ENCODE results near the gene INTS4.

The INTS4 gene

DNA sequence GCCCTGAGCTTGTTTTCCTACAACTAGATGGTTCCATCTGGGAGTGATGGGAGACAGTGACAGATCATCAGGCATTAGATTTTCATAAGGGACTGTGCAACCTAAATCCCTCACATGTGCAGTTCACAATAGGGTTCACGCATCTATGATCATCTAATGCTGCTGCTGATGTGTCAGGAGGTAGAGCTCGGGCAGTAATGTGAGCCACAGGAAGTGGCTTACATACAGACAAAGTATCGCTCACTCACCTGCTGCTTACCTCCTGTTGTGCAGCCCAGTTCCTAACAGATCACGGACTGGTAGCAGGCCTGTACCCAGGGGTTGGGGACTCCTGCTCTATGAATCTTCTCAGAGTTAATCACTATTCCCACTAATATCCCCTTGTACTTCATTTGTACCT lies 161.2 kb downstream of the INTS4 start:
- ChIA-PET CTCF (no interaction called here), POLR2A (interaction anchor here (1.1 kb wide), 1 partner anchor 162 kb away, joined by 3 read pairs; no protein-coding TSS in a partner anchor)
- H3K36me3 ChIP-seq (ENCODE audit: control insufficient read depth in 2 of 2, insufficient read depth in 1 of 2, low read length in 2 of 2): no peaks in the 10 kb centered on the region
- TF ChIP-seq ZNF610 (tag by site-specific recombination; IDR thresholded peaks at IDR 0.05; ENCODE audit: borderline replicate concordance): no peak
- TF ChIP-seq ZNF514 (tag by site-specific recombination; IDR thresholded peaks at IDR 0.05): no peak
- no peak for TF ChIP-seq ZNF350 (tag by site-specific recombination; IDR thresholded peaks at IDR 0.05)
- TF ChIP-seq ZNF777 (tag by site-specific recombination; IDR thresholded peaks at IDR 0.05; ENCODE audit: borderline replicate concordance): no peak
- TF ChIP-seq ZBTB8A (tag by site-specific recombination; IDR thresholded peaks at IDR 0.05): no peak
- TF ChIP-seq WT1 (tag by site-specific recombination; IDR thresholded peaks at IDR 0.05): no peak
- TF ChIP-seq, protein P1, sequence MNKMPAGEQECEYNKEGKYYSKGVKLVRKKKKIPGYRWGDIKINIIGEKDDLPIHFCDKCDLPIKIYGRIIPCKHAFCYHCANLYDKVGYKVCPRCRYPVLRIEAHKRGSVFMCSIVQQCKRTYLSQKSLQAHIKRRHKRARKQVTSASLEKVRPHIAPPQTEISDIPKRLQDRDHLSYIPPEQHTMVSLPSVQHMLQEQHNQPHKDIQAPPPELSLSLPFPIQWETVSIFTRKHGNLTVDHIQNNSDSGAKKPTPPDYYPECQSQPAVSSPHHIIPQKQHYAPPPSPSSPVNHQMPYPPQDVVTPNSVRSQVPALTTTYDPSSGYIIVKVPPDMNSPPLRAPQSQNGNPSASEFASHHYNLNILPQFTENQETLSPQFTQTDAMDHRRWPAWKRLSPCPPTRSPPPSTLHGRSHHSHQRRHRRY (tag by site-specific recombination; IDR thresholded peaks at IDR 0.05): no peak
- TF ChIP-seq ZNF121 (tag by site-specific recombination; IDR thresholded peaks at IDR 0.05): no peak
- TF ChIP-seq ZNF747 (tag by site-specific recombination; IDR thresholded peaks at IDR 0.05): no peak
- TF ChIP-seq ZNF624 (tag by site-specific recombination; IDR thresholded peaks at IDR 0.05): no peak
- TF ChIP-seq ZNF549 (tag by site-specific recombination; IDR thresholded peaks at IDR 0.05): no peak
- no peak for TF ChIP-seq ZFP41 (tag by site-specific recombination; IDR thresholded peaks at IDR 0.05; ENCODE audit: borderline replicate concordance)
- no peaks in the 10 kb centered on the region for H3K4me1 ChIP-seq (ENCODE audit: control insufficient read depth, insufficient read depth, low read length)
- no peaks in the 10 kb centered on the region for H3K9me3 ChIP-seq (ENCODE audit: control insufficient read depth, insufficient read depth, low read depth, low read length)
- no peak overlapping the region for H3K27ac ChIP-seq (ENCODE audit: extremely low read depth, low read depth, low read length)
- H3K4me3 ChIP-seq (ENCODE audit: low read depth, low read length): no peak overlapping the region

- ChIA-PET CTCF (no interaction called here), POLR2A (no interaction called here)
- TF ChIP-seq ZBTB21 (tag by site-specific recombination; IDR thresholded peaks at IDR 0.05) (no peak), ZNF184 (tag by site-specific recombination; IDR thresholded peaks at IDR 0.05) (no peak), ZNF623 (tag by site-specific recombination; IDR thresholded peaks at IDR 0.05) (no peak), IKZF3 (tag by site-specific recombination; IDR thresholded peaks at IDR 0.05) (no peak), ZNF214 (tag by site-specific recombination; IDR thresholded peaks at IDR 0.05; ENCODE audit: borderline replicate concordance) (no peak), ZFP3 (tag by site-specific recombination; IDR thresholded peaks at IDR 0.05; ENCODE audit: low read depth) (no peak), ZNF239 (tag by site-specific recombination; IDR thresholded peaks at IDR 0.05) (no peak), ZNF423 (tag by site-specific recombination; IDR thresholded peaks at IDR 0.05) (no peak), ZNF747 (tag by site-specific recombination; IDR thresholded peaks at IDR 0.05) (no peak), PRDM2 (tag by site-specific recombination; IDR thresholded peaks at IDR 0.05; ENCODE audit: borderline replicate concordance) (no peak), ZNF677 (tag by site-specific recombination; IDR thresholded peaks at IDR 0.05) (no peak), AEBP2 (tag by site-specific recombination; IDR thresholded peaks at IDR 0.05; ENCODE audit: borderline replicate concordance) (no peak), ZNF26 (tag by site-specific recombination; IDR thresholded peaks at IDR 0.05) (no peak), ZNF140 (tag by site-specific recombination; IDR thresholded peaks at IDR 0.05) (no peak)
Measured at GRCh38 chr11:77828926-77829325, 165.5 kb downstream of the INTS4 start.

More at GRCh38 chr11:77828926-77829325, 165.5 kb downstream of the INTS4 start:
- no peak overlapping the region for H3K27ac ChIP-seq (ENCODE audit: extremely low read depth, low read depth, low read length)
- no peaks in the 10 kb centered on the region for H3K9me3 ChIP-seq (ENCODE audit: control insufficient read depth, insufficient read depth, low read depth, low read length)
- H3K4me1 ChIP-seq (ENCODE audit: control insufficient read depth, insufficient read depth, low read length): no peaks in the 10 kb centered on the region
- no peaks in the 10 kb centered on the region for H3K36me3 ChIP-seq (ENCODE audit: control insufficient read depth in 2 of 2, insufficient read depth in 1 of 2, low read length in 2 of 2)
- no peak overlapping the region for H3K4me3 ChIP-seq (ENCODE audit: low read depth, low read length)
